Measurements from ENCODE around the gene MTPN. TPM values are rescaled to one million over a fixed set of nuclear protein-coding genes. Genes with fewer than 3 reads are reported as not detected.

The MTPN gene
- total RNA-seq, 2 experiments from 2014 or later = 91.3 to 281 TPM

DNA sequence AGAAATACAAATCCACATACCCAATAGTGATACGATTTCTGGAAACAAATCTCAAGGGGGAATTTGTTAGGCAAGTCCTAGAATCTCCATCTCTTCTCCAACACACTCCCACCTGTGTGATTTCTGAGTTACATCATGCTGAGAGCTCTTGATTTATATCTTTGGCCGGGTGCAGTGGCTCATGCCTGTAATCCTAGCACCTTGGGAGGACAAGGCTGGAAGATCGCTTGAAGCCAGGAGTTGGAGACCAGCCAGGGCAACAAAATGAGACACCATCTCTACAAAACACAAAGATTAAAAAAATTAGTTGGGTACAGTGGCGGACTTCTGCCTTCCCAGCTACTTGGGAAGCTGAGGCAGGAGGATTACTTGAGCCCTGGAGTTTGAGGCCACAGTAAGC lies 1.5 kb upstream of the MTPN start:
- no peak overlapping the region for H3K27ac ChIP-seq (ENCODE audit: low read depth, low read length, poor library complexity, severe bottlenecking)
- no peak for TF ChIP-seq EZH2phosphoT487 (IDR thresholded peaks at IDR 0.05; ENCODE audit: borderline replicate concordance, low read depth, low read length)
- no peak for TF ChIP-seq CTCF (conservative IDR thresholded peaks at IDR 0.05; ENCODE audit: low read length)
- H3K36me3 ChIP-seq (ENCODE audit: insufficient read depth, low read length) = peaks cover 25% of the 10 kb centered on the region
- peaks cover 54% of the 10 kb centered on the region for H3K4me1 ChIP-seq (ENCODE audit: insufficient read depth, low read length, poor library complexity, severe bottlenecking)
- no peak overlapping the region for H3K4me2 ChIP-seq (ENCODE audit: low read length)
- H3K9me3 ChIP-seq (ENCODE audit: low read length) = no peaks in the 10 kb centered on the region
- CTCF ChIA-PET (ENCODE audit: unreplicated experiment) = no interaction called here
- H3K9me2 ChIP-seq (ENCODE audit: insufficient read depth, low read length) = no peaks in the 10 kb centered on the region
- POLR2A ChIA-PET = interaction anchor here (0.6 to 4.5 kb wide), 5 partner anchors 10 to 312 kb away, joined by 3 to 40 read pairs (median 5); no protein-coding TSS in a partner anchor
- BruUV-seq (replicated peaks) = no TSS peak
- peak overlapping the region; percentile 72; the same call in 1 of the 2 replicates for H2AFZ ChIP-seq (ENCODE audit: low read length)
- peaks cover 26% of the 10 kb centered on the region for H4K20me1 ChIP-seq (ENCODE audit: insufficient read depth, low read length)
- H3K79me2 ChIP-seq (ENCODE audit: insufficient read depth, low read depth, low read length) = peaks cover 62% of the 10 kb centered on the region
- DNase-seq (ENCODE audit: low spot score) = no peak
- intact Hi-C loops (cut with micrococcal nuclease; ENCODE audit: unreplicated experiment) = loop anchor here (5.0 to 10.0 kb wide), 2 partner anchors 414 to 471 kb away; no protein-coding TSS in a partner anchor
- no peak overlapping the region for H3K4me3 ChIP-seq (ENCODE audit: low read depth, low read length, poor library complexity, severe bottlenecking)

GRCh38 chr7:135977742-135978066 lies 545 bp upstream of the MTPN start:
- Histone ChIP-seq H4K20me1 (ENCODE audit: insufficient read depth, low read length) (peaks cover 35% of the 10 kb centered on the region), H3K4me3 (ENCODE audit: low read depth, low read length, poor library complexity, severe bottlenecking) (peak overlapping the region; percentile 97), H3K4me1 (ENCODE audit: insufficient read depth, low read length, poor library complexity, severe bottlenecking) (peaks cover 54% of the 10 kb centered on the region), H3K79me2 (ENCODE audit: insufficient read depth, low read depth, low read length) (peaks cover 62% of the 10 kb centered on the region), H3K27ac (ENCODE audit: low read depth, low read length, poor library complexity, severe bottlenecking) (peak overlapping the region; percentile 93), H3K9me3 (ENCODE audit: low read length) (no peaks in the 10 kb centered on the region), H2AFZ (ENCODE audit: low read length) (peak overlapping the region; percentile 96), H3K4me2 (ENCODE audit: low read length) (peak overlapping the region; percentile 73), H3K36me3 (ENCODE audit: insufficient read depth, low read length) (peaks cover 34% of the 10 kb centered on the region), H3K9me2 (ENCODE audit: insufficient read depth, low read length) (no peaks in the 10 kb centered on the region)
- intact Hi-C loops (cut with micrococcal nuclease; ENCODE audit: unreplicated experiment) = loop anchor here (1.0 to 10.0 kb wide), 4 partner anchors 11 to 817 kb away; no protein-coding TSS in a partner anchor
- POLR2A ChIA-PET = interaction anchor here (0.6 to 4.5 kb wide), 6 partner anchors 11 to 651 kb away, joined by 3 to 40 read pairs (median 4); no protein-coding TSS in a partner anchor
- TF ChIP-seq CTCF (conservative IDR thresholded peaks at IDR 0.05; ENCODE audit: low read length) = no peak
- no peak for TF ChIP-seq EZH2phosphoT487 (IDR thresholded peaks at IDR 0.05; ENCODE audit: borderline replicate concordance, low read depth, low read length)
- CTCF ChIA-PET (ENCODE audit: unreplicated experiment) = no interaction called here
- no peak for DNase-seq (ENCODE audit: low spot score)
- BruUV-seq (replicated peaks) = no TSS peak

DNA sequence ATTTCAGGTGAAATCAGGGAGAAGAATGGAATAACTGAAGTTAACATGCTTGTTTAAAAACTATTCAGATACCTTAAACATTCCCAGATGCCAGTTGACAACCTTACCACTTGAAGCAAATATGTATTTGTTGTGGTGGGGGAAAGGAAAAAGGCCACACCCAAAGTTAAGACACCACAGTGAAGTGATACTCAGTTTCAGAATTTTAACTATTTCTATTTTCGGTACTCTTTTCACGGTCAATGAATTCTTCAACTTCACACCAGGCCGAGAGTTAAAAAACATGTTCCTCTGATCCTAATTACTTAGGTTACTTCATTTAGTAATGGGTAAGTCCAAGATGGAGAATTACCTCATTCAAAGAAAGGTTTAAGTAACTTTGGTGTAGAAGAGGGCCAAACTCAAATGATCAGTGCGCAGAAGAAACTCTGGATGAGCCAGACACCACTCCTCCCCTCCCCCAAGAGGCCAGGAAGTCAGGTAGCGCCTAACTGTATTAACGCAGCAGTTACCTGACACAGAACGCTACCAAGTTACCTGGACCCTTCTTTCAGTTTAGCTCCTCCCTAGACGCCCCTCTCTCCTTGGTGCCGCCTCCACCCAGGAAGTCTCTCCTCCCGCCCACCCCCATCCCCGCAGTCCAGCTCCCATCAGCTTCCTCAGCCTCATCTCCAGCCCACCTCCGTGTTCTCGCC lies 700 bp downstream of the MTPN start:
- Histone ChIP-seq H3K4me2 (ENCODE audit: low read length) (peak overlapping the region; percentile 98), H3K4me3 (ENCODE audit: low read depth, low read length, poor library complexity, severe bottlenecking) (peak overlapping the region; percentile 97), H3K79me2 (ENCODE audit: insufficient read depth, low read depth, low read length) (peaks cover 65% of the 10 kb centered on the region), H2AFZ (ENCODE audit: low read length) (peak overlapping the region; percentile 63; the same call in 1 of the 2 replicates), H3K27ac (ENCODE audit: low read depth, low read length, poor library complexity, severe bottlenecking) (peak overlapping the region; percentile 93), H3K4me1 (ENCODE audit: insufficient read depth, low read length, poor library complexity, severe bottlenecking) (peaks cover 55% of the 10 kb centered on the region), H4K20me1 (ENCODE audit: insufficient read depth, low read length) (peaks cover 42% of the 10 kb centered on the region), H3K9me2 (ENCODE audit: insufficient read depth, low read length) (no peaks in the 10 kb centered on the region), H3K36me3 (ENCODE audit: insufficient read depth, low read length) (peaks cover 45% of the 10 kb centered on the region), H3K9me3 (ENCODE audit: low read length) (no peaks in the 10 kb centered on the region)
- ChIA-PET CTCF (ENCODE audit: unreplicated experiment) (interaction anchor here (0.9 kb wide), 1 partner anchor 10 kb away, joined by 3 read pairs; no protein-coding TSS in a partner anchor), POLR2A (interaction anchor here (1.0 to 4.5 kb wide), 3 partner anchors 8 to 31 kb away, joined by 3 to 40 read pairs (median 5); no protein-coding TSS in a partner anchor)
- BruUV-seq (replicated peaks) = no TSS peak
- intact Hi-C loops (cut with micrococcal nuclease; ENCODE audit: unreplicated experiment) = loop anchor here (1.0 to 10.0 kb wide), 4 partner anchors 10 to 816 kb away; no protein-coding TSS in a partner anchor
- DNase-seq (ENCODE audit: low spot score) = peak; percentile 64
- TF ChIP-seq EZH2phosphoT487 (IDR thresholded peaks at IDR 0.05; ENCODE audit: borderline replicate concordance, low read depth, low read length) = no peak
- TF ChIP-seq CTCF (conservative IDR thresholded peaks at IDR 0.05; ENCODE audit: low read length) = no peak

Data from OCI-LY7 (cell line).